Sigmoid colon (tissue), 7 donors: ENCODE data around the gene PARG. TPM values are rescaled to one million over a fixed set of nuclear protein-coding genes. Genes with fewer than 3 reads are reported as not detected.
"Not testable (repeated sequence)": the region's sequence is repeated elsewhere in the genome, so short reads cannot be mapped to it uniquely, and the experiment has no call there.

Experiments used
- DNase-seq: peaks from one replicate; pipeline ENCODE4 v3.0.0-alpha.2; 2019
- H3K27ac ChIP-seq, 4 donors: fragments of 200-600 bp; sonication (generic); one replicate each; pipeline ENCODE4 v1.5.1; 2016 to 2019; ENCODE audit warnings: mild to moderate bottlenecking in 1 of 4
- H3K27me3 ChIP-seq, 3 donors: fragments of 200-600 bp; sonication (generic); one replicate each; pipeline ENCODE4 v1.5.1; 2019; ENCODE audit warnings: mild to moderate bottlenecking in 1 of 3
- H3K36me3 ChIP-seq, 4 donors: fragments of 200-600 bp; sonication (generic); one replicate each; pipeline ENCODE4 v1.5.1; 2016 to 2019
- H3K4me1 ChIP-seq, 4 donors: fragments of 200-600 bp; sonication (generic); one replicate each; pipeline ENCODE4 v1.5.1; 2017 to 2019
- H3K4me3 ChIP-seq, 4 donors: fragments of 200-600 bp; sonication (generic); one replicate each; pipeline ENCODE4 v1.5.1; 2017 to 2019; ENCODE audit warnings: mild to moderate bottlenecking in 2 of 4, moderate library complexity in 1 of 4
- H3K9me3 ChIP-seq, 4 donors: fragments of 200-600 bp in 3 of 4; sonication (generic) in 3 of 4; one replicate each; pipeline versions ENCODE4 v1.5.1 to v1.6.1; 2013 to 2019
- EP300 ChIP-seq, 4 donors: sonication (generic); formaldehyde crosslinking; IDR thresholded peaks; one replicate each; pipeline ENCODE4 v1.6.1; 2017; ENCODE audit warnings: antibody characterized with exemption in 4 of 4
- POLR2A ChIP-seq, 2 donors: fragments of 450-650 bp; IDR thresholded peaks; one replicate each; pipeline ENCODE4 v1.6.1; 2016; ENCODE audit warnings: antibody characterized with exemption in 2 of 2, mild to moderate bottlenecking in 2 of 2, moderate library complexity in 2 of 2
- POLR2AphosphoS5 ChIP-seq, 4 donors: sonication (generic); formaldehyde crosslinking; IDR thresholded peaks; one replicate each; pipeline ENCODE4 v1.6.1; 2017; ENCODE audit warnings: antibody characterized with exemption in 4 of 4
- WGBS, 2 donors: extraction: QIAGEN DNeasy Blood & Tissue Kit; methylation state at CpG; one replicate each; pipeline ENCODE4 v1.1.7; 2013; 5-methylcytosine and 5-hydroxymethylcytosine counted together
- intact Hi-C: fragments of 100-400 bp; cut with DNase I; formaldehyde crosslinking; loops from one replicate; pipeline ENCODE4 v1.15.1; 2023
- polyA plus RNA-seq, 3 donors: library from polyadenylated mRNA; stranded (reverse); fragments of 200-250 nt; gene quantifications; one replicate each; pipeline ENCODE4 v1.2.3, GENCODE V29; 2013
- total RNA-seq, 4 donors: library from RNA; depleted of rRNA; stranded (reverse); fragments of >200 nt; gene quantifications; one replicate each; pipeline ENCODE4 v1.1.0, GENCODE V29; 2016
- TF ChIP-seq, protein P1 (sequence below), 4 experiments: fragments of 450-650 bp in 3 of 4; fragments of 200-600 bp in 1 of 4; IDR thresholded peaks; one replicate each; pipeline ENCODE4 v1.5.1; 2016 to 2019; ENCODE audit warnings: antibody characterized with exemption in 4 of 4, mild to moderate bottlenecking in 3 of 4, moderate library complexity in 2 of 4
- donor health status: healthy with polysubstance abuse.
- donor health status: Bipolar disorder and iron deficiency.
- donor health status: healthy.

Gene PARG
- total and polyA plus RNA-seq, 7 donors: 7.2 to 48.5 (median 24.7) TPM

- intact Hi-C loops, H3K4me1 ChIP-seq, H3K9me3 ChIP-seq, H3K27ac ChIP-seq, H3K36me3 ChIP-seq, H3K27me3 ChIP-seq, H3K4me3 ChIP-seq, DNase-seq: not testable (repeated sequence)
- 74 to 78% methylated on average over 1 of the region's 3 CpGs for WGBS, 2 donors
Observed at GRCh38 chr10:49884739-49885331, 57.0 kb downstream of the PARG start.

- 24 to 69% methylated on average over 1 of the region's 3 CpGs for WGBS, 2 donors
- H3K27me3 ChIP-seq, DNase-seq: not testable (repeated sequence)
Observed at GRCh38 chr10:49883852-49884251, 58.0 kb downstream of the PARG start.

GRCh38 chr10:49882327-49882726 is 59.5 kb downstream of the PARG start:
- H3K4me3 ChIP-seq, intact Hi-C loops, H3K9me3 ChIP-seq, DNase-seq, H3K27ac ChIP-seq, H3K4me1 ChIP-seq, H3K27me3 ChIP-seq, H3K36me3 ChIP-seq: not testable (repeated sequence)
- 92 to 96% methylated on average over 3 of the region's 3 CpGs for WGBS, 2 donors

More at GRCh38 chr10:49883852-49884251, 58.0 kb downstream of the PARG start:
- H3K4me3 ChIP-seq, H3K4me1 ChIP-seq, H3K9me3 ChIP-seq, H3K27ac ChIP-seq, H3K36me3 ChIP-seq, intact Hi-C loops: not testable (repeated sequence)

DNA sequence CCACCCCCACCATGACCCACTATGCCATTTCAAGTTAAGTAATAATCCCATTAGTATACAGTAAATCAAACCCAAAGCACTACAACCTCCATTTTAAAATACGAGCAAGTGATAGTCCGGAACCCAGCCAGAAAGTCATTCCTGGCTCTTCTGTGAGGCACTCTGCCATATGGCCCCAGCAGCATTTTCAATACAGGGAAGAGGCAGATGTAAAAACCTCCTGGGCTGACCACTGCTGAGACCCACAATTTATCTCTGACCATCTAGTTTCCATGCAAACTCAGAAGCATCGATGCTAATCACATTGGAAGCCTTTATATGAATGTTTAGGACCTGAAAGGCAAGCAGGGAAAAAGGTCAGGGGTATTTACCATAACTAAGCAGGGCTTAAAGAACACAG is 69.1 kb downstream of the PARG start:
- H3K27ac ChIP-seq, H3K4me1 ChIP-seq, H3K27me3 ChIP-seq, H3K4me3 ChIP-seq, DNase-seq, H3K9me3 ChIP-seq, intact Hi-C loops, H3K36me3 ChIP-seq: not testable (repeated sequence)
- WGBS, 2 donors: no CpG with 5 or more reads among the region's 3 CpGs

DNA sequence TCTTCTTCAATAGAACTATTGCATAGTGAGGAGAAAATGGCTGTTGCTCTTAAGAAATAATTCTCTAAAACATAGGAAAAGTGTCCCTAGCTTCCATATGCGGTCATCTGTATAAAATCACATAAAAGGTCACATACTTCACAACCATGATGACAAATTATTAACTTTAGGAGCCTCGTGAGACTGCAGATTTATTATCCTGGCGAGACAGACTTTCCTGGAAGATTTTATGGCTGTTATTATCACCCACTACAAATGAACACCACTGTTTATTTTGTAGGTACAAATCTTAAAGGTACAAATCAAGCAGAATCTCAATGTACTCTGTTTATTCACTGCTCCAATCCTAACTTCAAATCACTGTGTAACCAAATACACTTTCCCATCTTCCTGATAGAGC is 70.4 kb downstream of the PARG start:
- intact Hi-C loops, H3K9me3 ChIP-seq, DNase-seq, H3K36me3 ChIP-seq, H3K27me3 ChIP-seq, H3K27ac ChIP-seq, H3K4me3 ChIP-seq, H3K4me1 ChIP-seq: not testable (repeated sequence)
- no CpG with 5 or more reads among the region's 3 CpGs for WGBS, 2 donors

GRCh38 chr10:49859933-49860332 is 81.9 kb downstream of the PARG start:
- H3K27me3 ChIP-seq, intact Hi-C loops, DNase-seq, H3K4me3 ChIP-seq, H3K4me1 ChIP-seq, H3K36me3 ChIP-seq, H3K9me3 ChIP-seq, H3K27ac ChIP-seq: not testable (repeated sequence)
- WGBS, 2 donors: 96 to 98% methylated on average over 5 of the region's 5 CpGs

GRCh38 chr10:49858697-49859382 is 83.0 kb downstream of the PARG start:
- H3K27ac ChIP-seq, intact Hi-C loops, DNase-seq, H3K4me3 ChIP-seq, H3K9me3 ChIP-seq, H3K27me3 ChIP-seq, H3K36me3 ChIP-seq, H3K4me1 ChIP-seq: not testable (repeated sequence)
- WGBS, 2 donors: 98% methylated on average over 1 of the region's 1 CpG

- H3K36me3 ChIP-seq, intact Hi-C loops, H3K4me1 ChIP-seq, DNase-seq, H3K9me3 ChIP-seq, H3K27me3 ChIP-seq, H3K27ac ChIP-seq, H3K4me3 ChIP-seq: not testable (repeated sequence)
- 24 to 71% methylated on average over 4 of the region's 4 CpGs for WGBS, 2 donors
Observed at GRCh38 chr10:49849520-49849919, 92.3 kb downstream of the PARG start.

- Histone ChIP-seq H3K9me3 (no peaks in the 10 kb centered on the region), H3K36me3 (peaks cover 0 to 35% (median 6%) of the 10 kb centered on the region in 4 donors), H3K27ac (no peak overlapping the region), H3K4me1 (no peaks in the 10 kb centered on the region), H3K27me3 (no peaks in the 10 kb centered on the region), H3K4me3 (no peak overlapping the region)
- intact Hi-C loops: no loop called here
- 42 to 80% methylated on average over 7 of the region's 7 CpGs for WGBS, 2 donors
- TF ChIP-seq, protein P1, sequence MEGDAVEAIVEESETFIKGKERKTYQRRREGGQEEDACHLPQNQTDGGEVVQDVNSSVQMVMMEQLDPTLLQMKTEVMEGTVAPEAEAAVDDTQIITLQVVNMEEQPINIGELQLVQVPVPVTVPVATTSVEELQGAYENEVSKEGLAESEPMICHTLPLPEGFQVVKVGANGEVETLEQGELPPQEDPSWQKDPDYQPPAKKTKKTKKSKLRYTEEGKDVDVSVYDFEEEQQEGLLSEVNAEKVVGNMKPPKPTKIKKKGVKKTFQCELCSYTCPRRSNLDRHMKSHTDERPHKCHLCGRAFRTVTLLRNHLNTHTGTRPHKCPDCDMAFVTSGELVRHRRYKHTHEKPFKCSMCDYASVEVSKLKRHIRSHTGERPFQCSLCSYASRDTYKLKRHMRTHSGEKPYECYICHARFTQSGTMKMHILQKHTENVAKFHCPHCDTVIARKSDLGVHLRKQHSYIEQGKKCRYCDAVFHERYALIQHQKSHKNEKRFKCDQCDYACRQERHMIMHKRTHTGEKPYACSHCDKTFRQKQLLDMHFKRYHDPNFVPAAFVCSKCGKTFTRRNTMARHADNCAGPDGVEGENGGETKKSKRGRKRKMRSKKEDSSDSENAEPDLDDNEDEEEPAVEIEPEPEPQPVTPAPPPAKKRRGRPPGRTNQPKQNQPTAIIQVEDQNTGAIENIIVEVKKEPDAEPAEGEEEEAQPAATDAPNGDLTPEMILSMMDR (IDR thresholded peaks at IDR 0.05): no peak
- TF ChIP-seq EP300 (IDR thresholded peaks at IDR 0.05): no peak
- TF ChIP-seq POLR2A (IDR thresholded peaks at IDR 0.05): no peak
- no peak for TF ChIP-seq POLR2AphosphoS5 (IDR thresholded peaks at IDR 0.05)
- no peak for DNase-seq
Observed at GRCh38 chr10:49844775-49845595, 96.8 kb downstream of the PARG start.

GRCh38 chr10:49842333-49842628 is 99.5 kb downstream of the PARG start:
- H3K4me3 ChIP-seq, DNase-seq, H3K27ac ChIP-seq, H3K4me1 ChIP-seq, H3K27me3 ChIP-seq, H3K9me3 ChIP-seq, intact Hi-C loops: not testable (repeated sequence)
- H3K36me3 ChIP-seq: peaks cover 0 to 57% (median 8%) of the 10 kb centered on the region in 4 donors
